Fibroblast of skin of abdomen (primary cell): Measurements from ENCODE around the gene PRICKLE1.
A peak's percentile ranks its signal among the peaks of the same experiment; 100 is the strongest.

Experiments
- DNase-seq: peaks from one replicate; pipeline ENCODE4 v3.0.0-alpha.2; 2013

PRICKLE1 gene

GRCh38 chr12:42447371-42447786 is 142.2 kb downstream of the PRICKLE1 start:
- DNase-seq = no peak

DNA sequence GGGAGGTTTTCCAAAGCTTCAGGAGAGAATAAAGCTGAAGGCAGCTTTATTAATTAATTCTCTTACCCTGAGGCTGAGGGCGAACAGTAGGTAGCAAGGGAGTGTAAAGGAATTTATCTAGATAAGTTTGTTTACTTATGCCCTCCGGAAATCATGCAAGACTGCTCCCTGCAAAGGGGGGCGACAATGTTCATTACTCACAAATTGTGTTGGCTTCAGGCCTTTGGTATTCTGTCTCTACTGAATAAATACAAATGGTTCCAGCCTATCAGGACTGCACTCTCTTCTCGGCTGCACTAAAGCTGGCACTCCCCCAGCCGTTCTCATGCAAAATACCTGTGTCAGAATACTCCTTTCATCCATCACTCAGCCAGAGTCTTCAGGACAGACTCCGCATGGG is 142.8 kb downstream of the PRICKLE1 start:
- DNase-seq = no peak

- DNase-seq = no peak
Observed at GRCh38 chr12:42445891-42446290, 143.7 kb downstream of the PRICKLE1 start.

- DNase-seq = no peak
Observed at GRCh38 chr12:42444192-42444943, 145.2 kb downstream of the PRICKLE1 start.

DNA sequence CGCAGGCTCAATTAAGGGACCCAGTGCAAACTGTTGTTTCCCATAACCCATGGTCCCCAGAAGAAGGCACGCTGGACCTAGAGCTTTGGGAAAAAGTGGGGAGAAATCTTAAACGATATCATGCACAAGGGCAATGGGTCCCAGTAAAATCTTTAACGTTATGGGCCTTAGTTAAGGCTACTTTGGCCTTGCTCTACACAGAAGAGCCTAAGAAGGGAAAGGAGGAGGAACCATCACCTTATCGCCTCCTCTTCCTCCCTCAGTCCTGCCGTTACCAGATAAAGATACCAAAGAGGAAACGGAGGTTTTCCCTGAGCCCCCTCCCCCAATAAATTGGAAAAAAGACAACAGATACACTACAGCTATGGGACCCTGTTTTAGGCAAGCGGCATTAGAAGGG is 146.7 kb downstream of the PRICKLE1 start:
- DNase-seq = no peak

- no peak for DNase-seq
Observed at GRCh38 chr12:42442311-42442759, 147.2 kb downstream of the PRICKLE1 start.

DNA sequence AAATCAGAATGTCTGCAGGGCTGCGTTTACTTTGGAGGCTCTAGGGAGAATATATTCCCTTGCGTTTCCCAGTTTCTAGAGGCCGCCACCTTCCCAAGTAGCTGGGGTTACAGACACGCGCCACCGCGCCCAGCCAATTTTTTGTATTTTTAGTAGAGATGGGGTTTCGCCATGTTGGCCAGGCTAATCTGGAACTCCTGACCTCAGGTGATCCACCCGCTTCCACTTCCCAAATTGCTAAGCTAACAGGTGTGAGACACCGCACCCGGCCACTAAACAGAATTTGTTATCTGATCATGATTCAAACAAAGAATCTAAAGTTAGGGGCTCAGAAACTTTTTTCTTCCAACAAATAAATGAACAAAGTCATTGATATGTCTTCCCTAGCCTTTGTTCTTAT is 148.9 kb downstream of the PRICKLE1 start:
- no peak for DNase-seq

DNA sequence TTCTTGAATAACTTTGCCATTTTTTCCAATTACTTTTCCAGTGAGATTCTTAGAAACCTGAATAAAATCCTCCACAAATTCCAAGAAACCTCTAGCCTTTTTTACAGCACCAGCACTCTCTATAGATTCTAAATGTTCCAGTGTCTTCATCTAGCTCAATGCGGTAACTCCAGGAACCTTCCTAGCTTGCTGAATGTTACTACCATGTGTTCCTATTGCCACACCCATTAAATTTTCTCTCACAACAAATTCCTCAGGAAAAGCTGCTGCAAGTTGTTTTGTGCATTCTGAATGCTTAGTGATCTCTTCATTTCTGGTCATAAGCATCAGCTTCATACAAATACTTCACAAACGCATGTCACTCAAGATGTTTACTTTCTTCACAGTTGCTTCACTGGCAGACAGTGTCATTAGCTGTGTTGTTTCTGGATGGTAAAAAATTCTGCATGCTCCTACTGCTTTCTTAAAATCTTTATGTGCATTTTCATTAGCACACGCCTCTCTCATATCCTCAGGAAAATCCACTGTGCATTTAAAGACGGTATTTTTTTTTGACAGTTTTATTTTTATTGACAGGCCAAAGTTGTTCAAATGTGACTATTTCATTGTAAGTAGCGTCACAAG is 156.9 kb downstream of the PRICKLE1 start:
- DNase-seq = no peak

DNA sequence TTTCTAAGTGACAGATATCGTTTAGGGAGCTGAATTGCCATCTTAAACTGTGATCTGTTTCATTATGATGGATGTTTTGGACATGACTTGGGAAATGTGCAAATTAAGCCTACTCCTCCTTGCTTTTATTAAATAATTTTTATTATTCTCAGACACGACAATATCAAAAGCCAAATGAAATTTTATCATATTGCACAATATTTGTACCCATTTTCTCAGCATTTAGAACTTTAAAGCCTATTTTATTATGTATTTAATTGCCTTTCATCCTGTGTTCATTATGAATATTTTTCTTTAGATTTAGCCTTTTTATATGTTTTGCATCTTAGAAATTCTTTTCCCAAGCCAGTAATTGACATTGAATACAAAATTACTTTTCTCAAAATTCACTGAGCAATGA is 160.7 kb downstream of the PRICKLE1 start:
- no peak for DNase-seq

DNA sequence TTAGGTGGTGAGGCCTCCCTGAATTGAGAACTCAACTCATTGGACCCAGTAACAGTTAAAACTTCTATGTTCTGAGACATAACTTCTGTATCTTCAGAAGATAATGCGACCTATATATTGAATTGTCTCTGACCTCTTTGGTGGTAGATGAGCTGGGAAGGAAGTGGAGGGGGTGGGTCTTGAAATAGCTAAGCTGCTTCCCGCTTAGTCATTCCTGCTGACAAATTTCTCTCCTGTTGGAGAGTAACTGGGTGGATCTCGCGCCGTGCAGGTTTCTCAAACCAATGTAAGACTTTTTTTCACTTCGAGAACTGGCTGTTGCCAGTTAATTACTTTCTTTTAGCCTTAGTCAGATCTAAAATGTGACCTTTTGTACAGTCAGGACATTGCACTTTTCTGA is 162.8 kb downstream of the PRICKLE1 start:
- peak; percentile 49 for DNase-seq

GRCh38 chr12:42422785-42423184 is 166.8 kb downstream of the PRICKLE1 start:
- DNase-seq = no peak

DNA sequence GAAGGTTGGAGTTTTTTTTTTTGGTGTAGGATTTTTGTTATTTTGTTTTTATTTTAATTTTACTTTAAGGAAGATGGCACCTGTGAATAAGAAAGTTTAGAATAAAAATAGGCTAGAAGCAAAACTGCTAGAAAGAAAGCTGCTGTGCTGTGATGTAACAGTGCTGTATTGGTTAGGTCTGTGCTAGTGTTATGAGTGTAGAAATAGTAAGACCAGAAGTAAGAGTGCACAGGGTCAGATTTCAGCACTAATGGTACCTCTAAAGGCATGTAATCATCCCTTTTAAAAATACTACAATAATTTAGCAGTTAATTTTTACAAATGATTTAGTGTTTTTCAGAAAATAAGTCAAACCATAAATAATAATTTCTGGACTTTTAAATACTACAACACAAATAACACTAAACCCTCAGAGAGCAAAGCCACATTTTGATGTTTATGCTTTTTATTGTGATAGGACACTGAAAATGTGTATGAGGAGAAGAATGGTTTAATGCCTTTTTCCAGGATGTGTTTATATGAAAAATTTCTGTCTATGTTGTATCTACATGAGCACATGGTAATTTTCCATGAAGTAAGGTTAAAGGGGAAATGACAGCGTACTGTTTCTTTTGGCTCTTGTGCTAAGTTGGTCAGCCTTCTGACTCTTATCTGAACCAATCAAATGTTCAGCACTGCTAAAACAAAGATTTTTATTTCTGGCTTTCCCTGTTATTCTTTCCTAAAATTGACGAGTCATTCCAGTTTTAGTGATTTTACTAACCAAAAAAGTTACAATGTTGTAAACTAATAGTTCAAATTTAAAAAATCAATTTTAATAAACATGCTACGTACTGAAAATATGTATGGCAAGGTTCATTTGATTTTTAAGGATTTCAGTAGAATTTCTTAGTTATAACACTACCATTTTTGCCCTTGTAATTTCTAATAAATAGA is 167.4 kb downstream of the PRICKLE1 start:
- DNase-seq = peak; percentile 32

DNA sequence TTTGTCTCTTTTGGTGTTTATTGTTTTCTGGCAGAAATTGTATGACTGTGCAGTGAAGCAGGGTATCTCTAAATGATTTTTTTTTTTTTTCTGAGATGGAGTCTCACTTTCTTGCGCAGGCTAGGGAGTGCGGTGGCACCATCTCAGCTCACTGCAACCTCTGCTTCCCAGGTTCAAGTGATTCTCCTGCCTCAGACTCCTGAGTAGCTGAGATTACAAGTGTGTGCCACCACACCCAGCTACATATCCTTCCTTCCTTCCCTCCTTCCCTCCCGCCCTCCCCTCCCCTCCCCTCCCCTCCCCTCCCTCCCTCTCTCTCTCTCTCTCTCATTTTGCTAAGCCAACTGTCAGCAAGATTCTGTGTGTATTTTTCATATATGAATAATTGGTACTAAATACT is 169.2 kb downstream of the PRICKLE1 start:
- DNase-seq = no peak

DNA sequence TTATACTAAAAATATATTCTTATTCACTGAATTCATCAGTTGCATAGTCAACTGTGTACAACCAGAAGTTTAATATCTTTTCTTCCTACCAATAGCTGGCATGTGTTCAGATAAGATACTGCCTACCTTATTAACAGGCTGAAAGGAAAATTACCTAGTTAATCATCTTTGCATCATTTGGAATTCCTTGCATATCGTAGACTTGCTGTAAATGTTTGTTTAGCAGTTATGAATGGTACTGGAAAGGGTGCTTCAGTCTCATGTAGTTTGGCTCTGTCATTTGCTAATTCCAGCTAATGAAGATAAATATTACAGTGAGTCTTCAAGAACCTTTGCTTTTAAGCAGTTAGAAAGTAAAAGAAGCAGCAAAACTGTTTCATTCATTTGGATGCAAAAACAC is 179.2 kb downstream of the PRICKLE1 start:
- no peak for DNase-seq

- DNase-seq = no peak
Observed at GRCh38 chr12:42409471-42409870, 180.1 kb downstream of the PRICKLE1 start.

- peak; percentile 9 for DNase-seq
Observed at GRCh38 chr12:42407306-42407705, 182.2 kb downstream of the PRICKLE1 start.
